Endodermal cell (in vitro differentiated cells): ENCODE measurements around the gene HPCAL1. TPM values are rescaled to one million over a fixed set of nuclear protein-coding genes. Genes with fewer than 3 reads are reported as not detected.
A peak's percentile ranks its signal among the peaks of the same experiment; 100 is the strongest.

Experiments
- DNase-seq: peaks from one replicate; pipeline ENCODE4 v3.0.0-alpha.2; 2017
- H3K27ac ChIP-seq: 2 replicates; pipeline ENCODE4 v1.5.1; 2013; ENCODE audit warnings: mild to moderate bottlenecking, low read depth, low read length, moderate library complexity
- H3K27me3 ChIP-seq: 2 replicates; pipeline ENCODE4 v1.6.1; 2013; ENCODE audit warnings: mild to moderate bottlenecking, low read length, moderate library complexity; ENCODE audit not compliant: insufficient read depth, control insufficient read depth, poor library complexity, severe bottlenecking
- H3K36me3 ChIP-seq: 2 replicates; pipeline ENCODE4 v1.7.0; 2013; ENCODE audit warnings: mild to moderate bottlenecking, low read length, moderate library complexity; ENCODE audit not compliant: control insufficient read depth, insufficient read depth
- H3K4me1 ChIP-seq: one replicate; pipeline ENCODE4 v1.7.0; 2013; ENCODE audit warnings: low read length; ENCODE audit not compliant: control insufficient read depth, insufficient read depth
- H3K4me3 ChIP-seq: 2 replicates; pipeline ENCODE4 v1.5.1; 2013; ENCODE audit warnings: mild to moderate bottlenecking, low read length, moderate library complexity
- H3K9ac ChIP-seq: 2 replicates; pipeline ENCODE4 v1.6.1; 2013; ENCODE audit warnings: mild to moderate bottlenecking, low read length, moderate library complexity; ENCODE audit not compliant: poor library complexity, severe bottlenecking; ENCODE audit errors: extremely low read depth
- H3K9me3 ChIP-seq: 2 replicates; pipeline ENCODE4 v1.6.1; 2013; ENCODE audit warnings: mild to moderate bottlenecking, low read length, moderate library complexity; ENCODE audit not compliant: control insufficient read depth
- H3K27ac Mint-ChIP-seq: 2 replicates; pipeline ENCODE4 v1.8.0; 2020; ENCODE audit warnings: mixed read lengths
- H3K27me3 Mint-ChIP-seq: 2 replicates; pipeline ENCODE4 v1.8.0; 2021; ENCODE audit warnings: mild to moderate bottlenecking, mixed read lengths; ENCODE audit not compliant: insufficient read depth
- H3K36me3 Mint-ChIP-seq: 2 replicates; pipeline ENCODE4 v1.8.0; 2020; ENCODE audit warnings: low read depth, mixed read lengths
- H3K4me1 Mint-ChIP-seq: 2 replicates; pipeline ENCODE4 v1.8.0; 2020; ENCODE audit warnings: mixed read lengths
- H3K4me3 Mint-ChIP-seq: 2 replicates; pipeline ENCODE4 v1.8.0; 2020; ENCODE audit warnings: mild to moderate bottlenecking, moderate library complexity, mixed read lengths
- H3K9me3 Mint-ChIP-seq: 2 replicates; pipeline ENCODE4 v1.8.0; 2020; ENCODE audit warnings: mild to moderate bottlenecking, mixed read lengths
- CTCF ChIP-seq: fragments of 200-600 bp; sonication (generic); conservative IDR thresholded peaks from 2 replicates; pipeline ENCODE4 v1.5.0; 2021; ENCODE audit warnings: antibody characterized with exemption, mild to moderate bottlenecking
- WGBS, 2 experiments: methylation state at CpG; one replicate each; pipeline versions ENCODE4 v1.1.5 to v1.1.7; 2013; ENCODE audit warnings: missing lambda C conversion rate in 2 of 2, mixed read lengths in 1 of 2; ENCODE audit not compliant: insufficient coverage in 1 of 2, insufficient read length in 1 of 2; 5-methylcytosine and 5-hydroxymethylcytosine counted together
- total RNA-seq, 2 donors: library from RNA; stranded (reverse); fragmentation: NEBNext Ultra II Directional in 1 of 2; extraction: Animal tissue kit (Norgen Biotek cat#: 25700) in 1 of 2; gene quantifications; 2 replicates in 1 of 2; 3 replicates in 1 of 2; pipeline ENCODE4 v1.2.1, GENCODE V29; 2021

HPCAL1 gene
- total RNA-seq, 2 donors from 2014 or later: 6.8 to 8.1 TPM

- WGBS, 2 experiments: 93% methylated on average over 12 of the region's 12 CpGs
- Histone ChIP-seq H3K4me3 (no peak overlapping the region), H3K9ac (no peak overlapping the region), H3K36me3 (no peaks in the 10 kb centered on the region), H3K27ac (no peak overlapping the region), H3K4me1 (no peaks in the 10 kb centered on the region), H3K9me3 (no peaks in the 10 kb centered on the region), H3K27me3 (no peaks in the 10 kb centered on the region)
- no peak overlapping the region for H3K4me3 Mint-ChIP-seq
- peaks cover 2% of the 10 kb centered on the region for H3K27me3 Mint-ChIP-seq
- H3K27ac Mint-ChIP-seq: no peak overlapping the region
- no peak for TF ChIP-seq CTCF
- no peak for DNase-seq
- no peaks in the 10 kb centered on the region for H3K36me3 Mint-ChIP-seq
- no peaks in the 10 kb centered on the region for H3K9me3 Mint-ChIP-seq
- H3K4me1 Mint-ChIP-seq: no peaks in the 10 kb centered on the region
These were observed 22.7 kb upstream of the HPCAL1 start for GRCh38 chr2:10279946-10280463.

- no peaks in the 10 kb centered on the region for H3K9me3 Mint-ChIP-seq
- no peak overlapping the region for H3K27ac Mint-ChIP-seq
- TF ChIP-seq CTCF: no peak
- no peaks in the 10 kb centered on the region for H3K36me3 Mint-ChIP-seq
- no peak overlapping the region for H3K27ac ChIP-seq
- no peak overlapping the region for H3K4me3 Mint-ChIP-seq
- no peak for DNase-seq
- no peak overlapping the region for H3K4me3 ChIP-seq
- H3K36me3 ChIP-seq: no peaks in the 10 kb centered on the region
- H3K9ac ChIP-seq: no peak overlapping the region
- peaks cover 2% of the 10 kb centered on the region for H3K27me3 Mint-ChIP-seq
- 65 to 86% methylated on average over 3 to 4 of the region's 4 CpGs for WGBS, 2 experiments
- H3K27me3 ChIP-seq: no peaks in the 10 kb centered on the region
- no peaks in the 10 kb centered on the region for H3K9me3 ChIP-seq
- no peaks in the 10 kb centered on the region for H3K4me1 ChIP-seq
- H3K4me1 Mint-ChIP-seq: peaks cover 2% of the 10 kb centered on the region
These were observed 20.8 kb upstream of the HPCAL1 start for GRCh38 chr2:10281891-10282290.

GRCh38 chr2:10282611-10283105, 20.0 kb upstream of the HPCAL1 start:
- Mint-ChIP-seq H3K9me3 (no peaks in the 10 kb centered on the region), H3K4me1 (peaks cover 2% of the 10 kb centered on the region), H3K27me3 (peaks cover 2% of the 10 kb centered on the region), H3K4me3 (no peak overlapping the region), H3K36me3 (no peaks in the 10 kb centered on the region), H3K27ac (no peak overlapping the region)
- Histone ChIP-seq H3K9ac (no peak overlapping the region), H3K27me3 (no peaks in the 10 kb centered on the region), H3K36me3 (no peaks in the 10 kb centered on the region), H3K9me3 (no peaks in the 10 kb centered on the region), H3K4me1 (no peaks in the 10 kb centered on the region), H3K4me3 (no peak overlapping the region), H3K27ac (peak overlapping the region; percentile 78)
- no peak for DNase-seq
- WGBS, 2 experiments: 90 to 91% methylated on average over 3 to 6 of the region's 6 CpGs
- no peak for TF ChIP-seq CTCF
